HG03139 (cell line): ENCODE data around the gene ALLC.
"Not testable (repeated sequence)": the region's sequence is repeated elsewhere in the genome, so short reads cannot be mapped to it uniquely, and the experiment has no call there.

ENCODE experiments used
- ATAC-seq: cut with Tn5 transposase; IDR thresholded peaks from one replicate; pipeline ENCODE4 v1.9.1; 2021; ENCODE audit not compliant: unreplicated experiment

ALLC gene

GRCh38 chr2:3654011-3654410 lies 4.0 kb upstream of the ALLC start:
- ATAC-seq, result no peak

GRCh38 chr2:3654531-3655225 lies 3.3 kb upstream of the ALLC start:
- no peak for ATAC-seq

GRCh38 chr2:3655871-3656761 lies 1.9 kb upstream of the ALLC start:
- ATAC-seq, result no peak

- no peak for ATAC-seq
These were observed 958 bp upstream of the ALLC start for GRCh38 chr2:3656762-3657721.

- ATAC-seq, result no peak
These were observed 1.7 kb downstream of the ALLC start for GRCh38 chr2:3659447-3660432.

GRCh38 chr2:3660640-3661039 lies 2.6 kb downstream of the ALLC start:
- not testable (repeated sequence) for ATAC-seq

- no peak for ATAC-seq
These were observed 3.2 kb downstream of the ALLC start for GRCh38 chr2:3661149-3661660.

GRCh38 chr2:3662239-3662638 lies 4.2 kb downstream of the ALLC start:
- no peak for ATAC-seq

- ATAC-seq, result no peak
These were observed 6.1 kb downstream of the ALLC start for GRCh38 chr2:3664118-3664517.

- ATAC-seq, result no peak
These were observed 6.9 kb downstream of the ALLC start for GRCh38 chr2:3664925-3665324.

- no peak for ATAC-seq
These were observed 8.0 kb downstream of the ALLC start for GRCh38 chr2:3665886-3666612.

- no peak for ATAC-seq
These were observed 8.6 kb downstream of the ALLC start for GRCh38 chr2:3666613-3666975.

- no peak for ATAC-seq
These were observed 9.2 kb downstream of the ALLC start for GRCh38 chr2:3667151-3667631.

- ATAC-seq, result no peak
These were observed 11.7 kb downstream of the ALLC start for GRCh38 chr2:3669656-3670055.

GRCh38 chr2:3670376-3670775 lies 12.4 kb downstream of the ALLC start:
- ATAC-seq, result no peak

- ATAC-seq, result no peak
These were observed 12.9 kb downstream of the ALLC start for GRCh38 chr2:3670941-3671340.

GRCh38 chr2:3672861-3673678 lies 15.1 kb downstream of the ALLC start:
- no peak for ATAC-seq
